KOPT-K1 (cell line): ENCODE results near the gene SUSD5.
"Not testable (repeated sequence)": the region's sequence is repeated elsewhere in the genome, so short reads cannot be mapped to it uniquely, and the experiment has no call there.

Source experiments
- H3K27ac ChIP-seq: fragments of 200-600 bp; sonication (generic); 2 replicates; pipeline ENCODE4 v1.5.1; 2016; ENCODE audit warnings: antibody characterized with exemption, mild to moderate bottlenecking, low read depth, low read length; ENCODE audit not compliant: poor library complexity, severe bottlenecking
- H3K36me3 ChIP-seq: fragments of 200-600 bp; sonication (generic); 2 replicates; pipeline ENCODE4 v1.5.1; 2017; ENCODE audit warnings: antibody characterized with exemption, mild to moderate bottlenecking, low read length, moderate library complexity; ENCODE audit not compliant: insufficient read depth
- H3K9me3 ChIP-seq: fragments of 200-600 bp; sonication (generic); 2 replicates; pipeline ENCODE4 v1.5.1; 2017; ENCODE audit warnings: antibody characterized with exemption, low read length, mild to moderate bottlenecking; ENCODE audit not compliant: insufficient read depth, poor library complexity, severe bottlenecking

SUSD5 gene

GRCh38 chr3:33174095-33174494 is 44.5 kb downstream of the SUSD5 start:
- Histone ChIP-seq H3K36me3 (no peaks in the 10 kb centered on the region), H3K27ac (no peak overlapping the region), H3K9me3 (peaks cover 13% of the 10 kb centered on the region)

DNA sequence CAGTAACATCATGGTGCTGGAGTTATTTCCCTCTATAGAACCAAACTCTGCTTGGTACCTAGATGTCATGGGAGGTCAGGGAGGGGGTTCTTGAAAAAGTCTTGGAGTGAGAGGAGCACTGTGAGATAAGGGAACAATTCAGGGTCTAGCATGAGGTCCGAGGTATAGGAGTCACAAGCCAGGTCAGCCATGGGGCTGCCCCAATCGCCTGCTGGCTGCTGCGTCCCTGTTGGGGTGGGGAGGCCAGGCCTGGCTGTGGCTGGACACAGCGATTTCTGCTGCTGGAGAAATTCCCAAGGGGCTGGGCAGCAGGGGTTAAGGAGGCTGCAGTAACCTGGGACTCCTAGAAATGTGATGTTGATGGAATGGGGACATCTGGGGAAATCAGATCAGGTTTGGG is 44.9 kb downstream of the SUSD5 start:
- no peak overlapping the region for H3K27ac ChIP-seq
- H3K9me3 ChIP-seq: peaks cover 9% of the 10 kb centered on the region
- H3K36me3 ChIP-seq: no peaks in the 10 kb centered on the region

- no peaks in the 10 kb centered on the region for H3K36me3 ChIP-seq
Observed at GRCh38 chr3:33173103-33173502, 45.5 kb downstream of the SUSD5 start.

DNA sequence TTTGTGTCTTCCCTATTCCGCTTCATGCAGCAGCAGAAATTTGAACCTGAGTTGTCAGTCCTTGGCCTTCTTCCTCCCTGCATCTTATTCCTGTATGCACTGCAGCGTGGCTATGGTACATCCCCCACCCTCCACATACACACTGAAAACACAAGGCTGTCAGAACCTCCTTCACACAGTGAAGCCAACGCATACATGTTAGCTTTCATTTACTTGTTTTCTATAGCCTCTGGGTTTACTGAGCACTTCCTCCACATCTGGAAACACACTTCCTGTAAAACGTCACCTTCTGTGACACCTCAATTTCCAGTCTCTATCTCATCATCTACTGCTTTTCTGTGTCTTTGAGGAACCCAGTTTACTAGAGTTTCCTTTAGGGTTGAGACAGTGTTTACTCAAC is 47.0 kb downstream of the SUSD5 start:
- Histone ChIP-seq H3K27ac (no peak overlapping the region), H3K36me3 (no peaks in the 10 kb centered on the region), H3K9me3 (no peaks in the 10 kb centered on the region)

More at GRCh38 chr3:33173103-33173502, 45.5 kb downstream of the SUSD5 start:
- Histone ChIP-seq H3K9me3 (peaks cover 3% of the 10 kb centered on the region), H3K27ac (no peak overlapping the region)

DNA sequence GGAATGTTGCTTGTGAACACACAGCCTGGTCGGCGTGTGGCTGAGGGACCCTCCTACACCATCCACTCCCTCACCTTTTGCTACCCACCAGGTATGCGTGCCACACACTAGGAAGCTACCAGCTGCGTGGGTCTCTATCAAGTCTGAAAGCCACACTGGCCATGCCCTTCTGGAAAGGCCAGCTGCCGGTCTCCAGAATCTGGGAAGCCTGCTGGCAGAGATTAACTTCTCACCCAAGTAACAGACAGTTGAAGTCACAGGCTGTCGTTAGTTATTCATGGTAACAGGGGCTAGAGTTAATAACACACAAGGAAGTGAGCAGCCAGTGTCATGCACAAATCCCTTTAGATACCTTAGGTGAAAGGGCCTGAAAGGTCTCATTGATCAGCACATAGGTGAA is 48.1 kb downstream of the SUSD5 start:
- H3K27ac ChIP-seq: no peak overlapping the region
- H3K36me3 ChIP-seq: no peaks in the 10 kb centered on the region
- no peaks in the 10 kb centered on the region for H3K9me3 ChIP-seq

DNA sequence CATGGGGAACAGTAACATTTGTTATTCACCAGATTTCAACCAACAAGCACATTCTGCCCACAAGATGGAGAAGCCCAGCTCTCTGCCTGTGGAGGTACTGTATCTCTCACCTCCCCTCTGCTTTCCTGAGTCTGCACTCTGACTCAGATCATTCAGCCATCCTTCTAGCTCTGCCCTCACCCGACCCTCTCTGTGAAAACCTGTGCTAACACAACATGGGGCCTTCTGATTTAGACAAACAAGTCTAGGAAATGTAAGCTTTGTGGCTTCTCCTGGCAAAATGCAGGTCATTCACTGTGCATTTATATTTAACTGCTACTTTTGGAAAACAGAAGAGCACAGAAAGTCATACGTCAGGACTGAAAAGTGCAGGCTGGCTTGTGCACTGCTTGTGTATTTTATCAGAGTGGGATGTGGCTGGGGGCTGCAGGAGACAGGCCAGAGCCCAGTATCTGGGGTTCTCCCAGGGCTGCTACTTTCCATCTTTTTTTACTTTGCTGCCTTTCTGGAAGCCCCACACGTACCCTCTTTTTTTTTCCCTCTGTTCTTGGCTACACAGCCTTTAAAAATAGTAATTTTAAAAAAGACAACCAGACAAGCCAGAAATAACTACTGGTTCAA is 50.8 kb downstream of the SUSD5 start:
- no peak overlapping the region for H3K27ac ChIP-seq
- no peaks in the 10 kb centered on the region for H3K9me3 ChIP-seq
- H3K36me3 ChIP-seq: no peaks in the 10 kb centered on the region

GRCh38 chr3:33167284-33167683 is 51.3 kb downstream of the SUSD5 start:
- Histone ChIP-seq H3K36me3 (no peaks in the 10 kb centered on the region), H3K9me3 (no peaks in the 10 kb centered on the region), H3K27ac (no peak overlapping the region)

GRCh38 chr3:33166095-33166494 is 52.5 kb downstream of the SUSD5 start:
- Histone ChIP-seq H3K27ac (no peak overlapping the region), H3K9me3 (no peaks in the 10 kb centered on the region), H3K36me3 (no peaks in the 10 kb centered on the region)

- H3K36me3 ChIP-seq: no peaks in the 10 kb centered on the region
- H3K27ac ChIP-seq: no peak overlapping the region
- no peaks in the 10 kb centered on the region for H3K9me3 ChIP-seq
Observed at GRCh38 chr3:33165372-33165771, 53.2 kb downstream of the SUSD5 start.

DNA sequence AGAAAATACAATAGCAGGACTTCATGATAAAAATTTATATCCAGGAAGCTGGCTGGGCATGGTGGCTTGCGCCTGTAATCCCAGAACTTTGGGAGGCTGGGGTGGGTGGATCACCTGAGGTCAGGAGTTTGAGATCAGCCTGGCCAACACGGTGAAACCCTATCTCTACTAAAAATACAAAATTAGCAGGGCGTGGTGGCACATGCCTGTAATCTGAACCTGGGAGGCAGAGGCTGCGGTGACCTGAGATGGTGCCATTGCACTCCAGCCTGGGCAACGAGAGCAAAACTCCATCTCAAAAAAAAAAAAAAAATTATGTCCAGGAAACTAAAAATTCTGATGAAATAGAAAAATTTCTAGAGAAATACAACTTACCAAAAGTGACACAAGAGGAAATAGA is 56.0 kb downstream of the SUSD5 start:
- H3K27ac ChIP-seq, H3K9me3 ChIP-seq, H3K36me3 ChIP-seq: not testable (repeated sequence)

GRCh38 chr3:33159981-33160380 is 58.6 kb downstream of the SUSD5 start:
- H3K27ac ChIP-seq: no peak overlapping the region
- no peaks in the 10 kb centered on the region for H3K9me3 ChIP-seq
- H3K36me3 ChIP-seq: no peaks in the 10 kb centered on the region

DNA sequence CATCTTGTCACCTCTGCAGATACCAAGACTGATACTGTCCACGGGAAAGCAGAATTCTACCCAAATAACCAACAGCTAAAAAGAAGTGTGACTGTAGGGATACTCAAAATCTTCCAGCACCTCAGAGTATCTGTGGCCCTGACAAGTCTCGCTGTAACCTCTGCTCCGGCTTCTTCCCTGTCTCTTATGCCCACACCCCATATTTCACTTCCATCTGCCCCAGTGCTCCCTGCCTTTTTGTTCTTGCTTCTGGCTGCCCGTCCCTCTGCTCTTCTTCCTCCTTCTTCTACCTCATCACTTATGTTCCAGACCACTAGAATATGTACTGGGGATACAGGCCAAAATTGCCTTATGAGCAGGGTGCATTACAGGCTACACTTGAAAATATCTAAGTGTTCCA is 59.4 kb downstream of the SUSD5 start:
- Histone ChIP-seq H3K36me3 (no peaks in the 10 kb centered on the region), H3K27ac (no peak overlapping the region), H3K9me3 (no peaks in the 10 kb centered on the region)

DNA sequence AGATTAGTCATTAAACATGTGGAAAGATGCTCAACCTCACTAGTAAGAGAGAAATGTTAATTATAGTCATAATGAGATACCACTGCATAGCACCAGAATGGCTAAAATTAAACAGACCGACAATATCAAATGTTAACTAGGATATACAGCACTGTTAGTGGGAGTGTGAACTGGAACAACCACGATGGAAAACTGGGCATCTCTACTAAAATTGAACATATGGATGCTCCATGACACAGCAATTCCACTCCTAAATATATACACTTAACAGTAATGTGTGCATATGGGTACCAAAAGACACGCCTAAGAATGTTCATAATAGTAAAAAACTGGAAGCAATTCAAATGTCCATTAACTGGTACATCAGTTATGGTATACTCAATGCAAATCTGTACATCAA is 63.3 kb downstream of the SUSD5 start:
- Histone ChIP-seq H3K36me3 (no peaks in the 10 kb centered on the region), H3K9me3 (no peaks in the 10 kb centered on the region), H3K27ac (no peak overlapping the region)

GRCh38 chr3:33153782-33154181 is 64.8 kb downstream of the SUSD5 start:
- Histone ChIP-seq H3K9me3 (no peaks in the 10 kb centered on the region), H3K27ac (no peak overlapping the region), H3K36me3 (no peaks in the 10 kb centered on the region)

- Histone ChIP-seq H3K9me3 (no peaks in the 10 kb centered on the region), H3K36me3 (no peaks in the 10 kb centered on the region), H3K27ac (no peak overlapping the region)
Observed at GRCh38 chr3:33152363-33153360, 65.9 kb downstream of the SUSD5 start.
